Left ventricle myocardium inferior (tissue), 1 donor: ENCODE measurements around the gene KLHL13. TPM values are rescaled to one million over a fixed set of nuclear protein-coding genes. Genes with fewer than 3 reads are reported as not detected.

Source experiments
- DNase-seq: peaks from one replicate; pipeline ENCODE4 v3.0.0-alpha.2; 2020
- H3K27ac ChIP-seq: fragments of 200-600 bp; replicated peaks from 2 replicates; pipeline ENCODE4 v1.8.0; 2021
- H3K27me3 ChIP-seq: fragments of 200-600 bp; 2 replicates; pipeline ENCODE4 v1.8.0; 2021; ENCODE audit warnings: low read depth
- H3K36me3 ChIP-seq: fragments of 200-600 bp; 2 replicates; pipeline ENCODE4 v1.8.0; 2021
- H3K4me1 ChIP-seq: fragments of 200-600 bp; 2 replicates; pipeline ENCODE4 v1.8.0; 2021
- H3K4me3 ChIP-seq: fragments of 200-600 bp; 2 replicates; pipeline ENCODE4 v1.8.0; 2021; ENCODE audit warnings: mild to moderate bottlenecking, moderate library complexity
- H3K9me3 ChIP-seq: fragments of 200-600 bp; replicated peaks from 2 replicates; pipeline ENCODE4 v1.8.0; 2021
- intact Hi-C: fragments of 100-400 bp; cut with micrococcal nuclease; formaldehyde crosslinking; loops from one replicate; pipeline ENCODE4 v1.11.0; 2022
- total RNA-seq: library from RNA; stranded (reverse); fragmentation: NEBNext Ultra II Directional; extraction: Animal tissue kit (Norgen Biotek cat#: 25700); gene quantifications from one replicate; pipeline ENCODE4 v1.2.1, GENCODE V29; 2021
- TF ChIP-seq, protein P1 (sequence below): fragments of 200-600 bp; IDR thresholded peaks from 2 replicates; pipeline ENCODE4 v1.8.0; 2021; ENCODE audit warnings: antibody characterized with exemption, mild to moderate bottlenecking, borderline replicate concordance
- donor health status: DM: no; HTN: yes; CAD: no; lungs with severe emphysema.

KLHL13 gene
- total RNA-seq, 1 donor from 2014 or later: 11.4 TPM

GRCh38 chrX:117854806-117855205 lies 261.8 kb downstream of the KLHL13 start:
- Histone ChIP-seq H3K9me3 (no peaks in the 10 kb centered on the region), H3K27me3 (no peaks in the 10 kb centered on the region), H3K27ac (no peak overlapping the region), H3K4me1 (no peaks in the 10 kb centered on the region), H3K4me3 (no peak overlapping the region), H3K36me3 (no peaks in the 10 kb centered on the region)
- intact Hi-C loops: no loop called here
- no peak for DNase-seq
- TF ChIP-seq, protein P1, sequence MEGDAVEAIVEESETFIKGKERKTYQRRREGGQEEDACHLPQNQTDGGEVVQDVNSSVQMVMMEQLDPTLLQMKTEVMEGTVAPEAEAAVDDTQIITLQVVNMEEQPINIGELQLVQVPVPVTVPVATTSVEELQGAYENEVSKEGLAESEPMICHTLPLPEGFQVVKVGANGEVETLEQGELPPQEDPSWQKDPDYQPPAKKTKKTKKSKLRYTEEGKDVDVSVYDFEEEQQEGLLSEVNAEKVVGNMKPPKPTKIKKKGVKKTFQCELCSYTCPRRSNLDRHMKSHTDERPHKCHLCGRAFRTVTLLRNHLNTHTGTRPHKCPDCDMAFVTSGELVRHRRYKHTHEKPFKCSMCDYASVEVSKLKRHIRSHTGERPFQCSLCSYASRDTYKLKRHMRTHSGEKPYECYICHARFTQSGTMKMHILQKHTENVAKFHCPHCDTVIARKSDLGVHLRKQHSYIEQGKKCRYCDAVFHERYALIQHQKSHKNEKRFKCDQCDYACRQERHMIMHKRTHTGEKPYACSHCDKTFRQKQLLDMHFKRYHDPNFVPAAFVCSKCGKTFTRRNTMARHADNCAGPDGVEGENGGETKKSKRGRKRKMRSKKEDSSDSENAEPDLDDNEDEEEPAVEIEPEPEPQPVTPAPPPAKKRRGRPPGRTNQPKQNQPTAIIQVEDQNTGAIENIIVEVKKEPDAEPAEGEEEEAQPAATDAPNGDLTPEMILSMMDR: no peak

DNA sequence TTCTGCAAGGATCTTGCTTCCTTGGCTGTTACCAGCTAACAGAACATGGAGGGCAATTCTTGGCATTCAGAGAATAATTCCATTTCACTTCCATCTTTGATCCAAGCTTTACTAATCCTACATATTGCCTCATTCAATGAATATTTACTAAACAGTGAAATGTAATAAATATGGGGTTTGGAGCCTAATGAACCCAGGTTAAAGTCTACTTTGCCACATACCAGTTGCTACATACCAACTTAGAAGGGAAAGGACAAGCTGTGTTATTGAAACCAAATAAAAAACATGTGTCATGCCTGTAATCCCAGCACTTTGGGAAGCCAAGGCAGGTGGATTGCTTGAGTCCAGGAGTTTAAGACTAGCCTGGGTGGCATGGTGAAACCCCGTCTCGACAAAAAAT lies 265.6 kb downstream of the KLHL13 start:
- Histone ChIP-seq H3K36me3 (no peaks in the 10 kb centered on the region), H3K27ac (no peak overlapping the region), H3K27me3 (no peaks in the 10 kb centered on the region), H3K4me3 (no peak overlapping the region), H3K9me3 (no peaks in the 10 kb centered on the region), H3K4me1 (no peaks in the 10 kb centered on the region)
- TF ChIP-seq, protein P1: no peak
- DNase-seq: no peak
- intact Hi-C loops: no loop called here

Other genes starting within 250 kb of the KLHL13 start
- 13.4 TPM for gene WDR44, start 229.3 kb upstream of the KLHL13 start, total RNA-seq